SK-N-SH (cell line): ENCODE results near the gene SPTB.

Source experiments
- CTCF ChIP-seq: fragments of 200-600 bp; sonication (generic); IDR thresholded peaks from 2 replicates; pipeline ENCODE4 v1.6.1; 2017; ENCODE audit warnings: antibody characterized with exemption, mild to moderate bottlenecking, moderate library complexity
- ELF1 ChIP-seq: IDR thresholded peaks from 2 replicates; pipeline ENCODE4 v1.4.0; 2012
- EP300 ChIP-seq, 2 experiments: IDR thresholded peaks; 2 replicates each; pipeline versions ENCODE4 v1.4.0 to v1.6.1; 2012; ENCODE audit warnings: borderline replicate concordance in 1 of 2, low read depth in 1 of 2, low read length in 1 of 2
- MEF2A ChIP-seq: IDR thresholded peaks from 2 replicates; pipeline ENCODE4 v1.4.0; 2012; ENCODE audit warnings: low read depth, borderline replicate concordance
- MXI1 ChIP-seq: IDR thresholded peaks from 2 replicates; pipeline ENCODE4 v1.6.1; 2012; ENCODE audit warnings: mild to moderate bottlenecking, low read depth, low read length, improper control_type of control experiment
- POLR2AphosphoS5 ChIP-seq: IDR thresholded peaks from 2 replicates; pipeline ENCODE4 v1.6.1; 2012; ENCODE audit warnings: low read depth, low read length
- RAD21 ChIP-seq: IDR thresholded peaks from 2 replicates; pipeline ENCODE4 v1.6.1; 2012; ENCODE audit warnings: mild to moderate bottlenecking, low read length
- RCOR1 ChIP-seq: fragments of 150-350 bp; IDR thresholded peaks from 2 replicates; pipeline ENCODE4 v1.6.1; 2017; ENCODE audit warnings: antibody characterized with exemption, low read length
- REST ChIP-seq: IDR thresholded peaks from 2 replicates; pipeline ENCODE4 v1.6.1; 2012; ENCODE audit warnings: mild to moderate bottlenecking, low read depth, low read length, moderate library complexity
- RXRA ChIP-seq: IDR thresholded peaks from 2 replicates; pipeline ENCODE4 v1.4.0; 2012; ENCODE audit warnings: low read depth, mild to moderate bottlenecking, borderline replicate concordance
- SIN3A ChIP-seq: IDR thresholded peaks from 2 replicates; pipeline ENCODE4 v1.6.1; 2012; ENCODE audit warnings: low read depth, mild to moderate bottlenecking, low read length, moderate library complexity, borderline replicate concordance
- SMC3 ChIP-seq: IDR thresholded peaks from 2 replicates; pipeline ENCODE4 v1.6.1; 2012; ENCODE audit warnings: low read depth, low read length, improper control_type of control experiment
- TAF1 ChIP-seq: IDR thresholded peaks from 2 replicates; pipeline ENCODE4 v1.6.1; 2012; ENCODE audit warnings: low read depth, mild to moderate bottlenecking, low read length, moderate library complexity, borderline replicate concordance
- TF ChIP-seq, protein P1 (sequence below): IDR thresholded peaks from 2 replicates; pipeline ENCODE4 v1.4.0; 2012; ENCODE audit warnings: low read depth

- TF ChIP-seq REST, result no peak
- TF ChIP-seq CTCF, result no peak
- TF ChIP-seq RCOR1, result no peak
- TF ChIP-seq SIN3A, result no peak
- no peak for TF ChIP-seq TAF1
- TF ChIP-seq RAD21, result no peak
- TF ChIP-seq ELF1, result no peak
- no peak for TF ChIP-seq RXRA
- no peak for TF ChIP-seq POLR2AphosphoS5
- TF ChIP-seq, protein P1, sequence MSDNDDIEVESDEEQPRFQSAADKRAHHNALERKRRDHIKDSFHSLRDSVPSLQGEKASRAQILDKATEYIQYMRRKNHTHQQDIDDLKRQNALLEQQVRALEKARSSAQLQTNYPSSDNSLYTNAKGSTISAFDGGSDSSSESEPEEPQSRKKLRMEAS, result no peak
- no peak for TF ChIP-seq MXI1
- no peak for TF ChIP-seq SMC3
- no peak for TF ChIP-seq EP300 (IDR thresholded peaks at IDR 0.05; ENCODE audit: borderline replicate concordance in 1 of 2, low read depth in 1 of 2, low read length in 1 of 2)
- no peak for TF ChIP-seq MEF2A
Measured at GRCh38 chr14:64812412-64812811, 67.3 kb downstream of the SPTB start.
